Measurements from ENCODE around the gene GATB.

The GATB gene

DNA sequence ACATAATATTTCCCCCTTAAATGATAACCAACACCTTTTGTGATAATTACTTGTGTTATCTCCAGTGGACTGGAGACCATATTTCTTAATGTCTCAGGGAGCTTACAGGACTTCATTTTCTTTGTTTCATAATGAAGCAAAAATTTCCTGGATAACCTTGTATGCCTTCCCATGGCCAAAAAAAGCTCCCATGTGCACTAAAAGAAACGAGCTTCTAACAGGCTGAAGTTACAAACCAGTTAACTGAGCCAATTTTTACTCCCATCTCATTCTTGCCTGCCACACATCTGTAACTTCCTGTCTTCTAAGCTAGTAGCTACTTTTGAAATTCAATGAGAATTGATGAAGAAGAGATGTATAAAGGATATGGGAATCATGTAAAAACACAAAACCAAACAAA lies 32.8 kb downstream of the GATB start:
- DNase-seq: no peak

- peak; percentile 35 for DNase-seq
Measured at GRCh38 chr4:151727365-151727764, 33.4 kb downstream of the GATB start.

GRCh38 chr4:151725087-151725486 lies 35.7 kb downstream of the GATB start:
- no peak for DNase-seq

GRCh38 chr4:151721916-151722315 lies 38.9 kb downstream of the GATB start:
- no peak for DNase-seq

DNA sequence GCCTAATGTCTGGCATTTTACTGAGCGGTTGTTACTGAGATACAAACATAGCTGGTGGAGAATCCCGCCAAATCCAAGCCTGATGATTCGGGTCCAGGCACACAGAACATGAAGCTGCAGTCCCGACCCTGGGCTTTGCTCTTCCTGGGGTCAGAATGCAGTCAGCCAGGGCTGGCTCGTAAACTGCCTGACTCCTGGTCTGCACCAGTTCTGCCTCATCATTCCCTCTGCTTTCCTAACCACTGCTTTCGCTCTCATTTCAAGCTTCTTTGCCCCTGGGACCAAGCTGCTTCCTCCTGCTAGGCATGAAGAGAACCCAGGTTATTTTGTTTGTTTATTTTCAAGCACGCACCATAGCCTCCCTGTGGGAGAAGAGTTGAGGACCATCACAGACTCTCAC lies 39.3 kb downstream of the GATB start:
- no peak for DNase-seq

- DNase-seq: no peak
Measured at GRCh38 chr4:151719956-151720334, 40.9 kb downstream of the GATB start.

- no peak for DNase-seq
Measured at GRCh38 chr4:151718984-151719955, 41.5 kb downstream of the GATB start.

GRCh38 chr4:151717909-151718628 lies 42.7 kb downstream of the GATB start:
- no peak for DNase-seq

DNA sequence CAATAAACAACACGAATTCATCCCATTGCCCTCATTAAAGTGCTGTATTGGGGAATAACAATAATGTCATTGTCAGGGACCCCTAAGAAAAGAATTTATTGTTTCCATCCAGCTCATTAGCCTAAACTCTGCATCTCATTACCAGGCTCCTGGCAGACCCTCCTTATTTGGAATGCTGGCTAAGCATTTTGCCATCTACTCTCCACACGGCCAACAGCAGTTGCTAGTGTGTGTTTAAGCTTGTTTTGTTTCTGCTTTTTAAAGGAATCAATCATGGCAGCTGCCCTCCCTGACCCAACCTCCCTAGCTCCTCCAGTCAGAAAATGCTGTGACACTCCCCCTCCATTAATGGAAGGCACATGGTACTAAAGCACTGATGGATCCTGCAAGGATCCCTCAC lies 43.5 kb downstream of the GATB start:
- no peak for DNase-seq

- DNase-seq: no peak
Measured at GRCh38 chr4:151716324-151716723, 44.5 kb downstream of the GATB start.

DNA sequence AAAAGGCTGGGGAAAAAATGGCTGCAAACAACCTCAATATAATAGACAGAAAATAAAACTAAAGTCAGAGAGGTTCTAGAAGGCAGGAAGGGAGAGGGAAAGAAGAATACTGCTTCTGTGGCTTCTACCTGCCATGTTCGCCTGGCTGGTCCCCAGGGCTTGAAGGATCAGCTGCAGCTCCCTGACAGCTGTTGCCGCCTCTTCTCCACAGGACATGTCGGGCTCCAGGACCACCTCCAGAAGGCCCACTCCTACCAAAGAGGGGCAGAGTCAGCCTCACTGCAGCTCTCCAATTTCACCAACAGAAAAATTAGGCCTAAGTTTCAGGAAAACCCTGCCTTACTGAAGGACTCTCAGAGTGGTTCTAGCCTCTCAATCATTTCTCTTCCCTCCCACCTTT lies 44.9 kb downstream of the GATB start:
- no peak for DNase-seq

DNA sequence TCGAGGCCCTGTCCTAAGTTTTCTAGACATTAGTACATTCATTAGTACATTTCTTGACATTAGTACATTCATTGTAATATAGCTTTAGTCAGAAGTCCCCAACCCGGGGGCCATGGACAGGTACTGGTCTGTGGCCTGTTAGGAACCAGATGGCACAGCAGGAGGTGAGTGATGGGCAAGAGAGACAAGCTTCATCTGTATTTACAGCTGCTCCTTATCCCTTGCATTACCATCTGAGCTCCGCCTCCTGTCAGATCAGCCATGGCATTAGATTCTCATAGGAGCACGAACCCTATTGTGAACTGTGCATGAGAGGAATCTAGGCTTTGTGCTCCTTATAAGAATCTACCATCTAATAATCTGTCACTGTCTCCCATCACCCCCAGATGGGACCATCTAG lies 48.0 kb downstream of the GATB start:
- no peak for DNase-seq

DNA sequence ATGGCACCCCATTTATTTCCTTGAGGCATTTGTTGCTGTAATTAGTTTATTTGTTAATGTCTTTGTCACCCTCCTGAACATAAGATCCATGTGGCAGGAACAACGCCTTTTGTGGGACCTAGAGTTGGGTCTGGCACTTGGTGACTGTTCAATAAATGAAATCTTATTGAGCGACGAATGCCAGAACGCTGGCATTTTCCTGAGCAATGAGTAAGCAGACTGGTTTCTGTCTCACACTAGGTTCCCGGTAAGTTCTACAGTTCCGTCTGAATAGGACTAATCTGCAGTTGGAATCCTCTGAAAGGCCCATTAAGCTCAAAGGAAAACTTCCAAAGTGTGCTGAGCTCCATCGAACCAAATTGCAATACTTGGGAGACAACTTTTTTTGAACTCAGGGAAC lies 49.2 kb downstream of the GATB start:
- no peak for DNase-seq

DNA sequence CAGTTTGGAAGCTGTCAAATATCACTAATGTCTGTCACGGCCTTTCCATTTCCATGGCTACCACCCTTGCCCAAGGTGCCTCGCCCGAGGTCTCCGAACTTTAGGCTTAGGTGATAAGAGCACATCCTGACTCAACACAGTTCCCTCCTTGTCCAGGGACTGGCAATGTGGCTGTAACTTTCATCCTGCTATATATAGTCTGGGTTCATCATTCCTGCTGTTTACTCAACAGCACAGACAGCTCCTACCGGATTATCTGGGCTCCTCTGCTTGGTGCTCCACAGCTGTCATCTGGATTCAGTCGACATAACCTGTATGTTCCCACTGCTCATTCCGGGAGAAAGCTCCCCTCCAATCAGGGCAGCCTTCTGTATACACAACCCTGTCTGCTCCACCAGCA lies 51.2 kb downstream of the GATB start:
- no peak for DNase-seq

DNA sequence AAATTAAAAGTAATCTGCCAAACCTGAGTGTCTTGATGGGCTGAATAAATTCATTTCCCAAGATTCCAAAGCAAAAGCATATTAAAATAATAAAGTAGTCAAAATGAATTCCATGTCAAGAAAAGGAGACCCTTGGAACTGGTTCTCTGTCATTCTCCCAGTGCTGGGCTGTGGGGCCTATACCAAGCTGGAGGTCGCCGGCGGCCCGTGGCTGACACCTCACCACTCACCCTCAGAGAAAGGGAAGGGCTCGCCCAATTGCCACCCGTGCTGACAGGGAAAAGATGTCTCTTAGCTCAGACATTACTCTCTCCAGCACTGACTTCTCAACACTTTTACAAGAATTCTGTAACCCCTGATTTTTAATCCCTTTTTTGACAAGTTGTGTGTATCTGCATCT lies 51.7 kb downstream of the GATB start:
- DNase-seq: no peak

DNA sequence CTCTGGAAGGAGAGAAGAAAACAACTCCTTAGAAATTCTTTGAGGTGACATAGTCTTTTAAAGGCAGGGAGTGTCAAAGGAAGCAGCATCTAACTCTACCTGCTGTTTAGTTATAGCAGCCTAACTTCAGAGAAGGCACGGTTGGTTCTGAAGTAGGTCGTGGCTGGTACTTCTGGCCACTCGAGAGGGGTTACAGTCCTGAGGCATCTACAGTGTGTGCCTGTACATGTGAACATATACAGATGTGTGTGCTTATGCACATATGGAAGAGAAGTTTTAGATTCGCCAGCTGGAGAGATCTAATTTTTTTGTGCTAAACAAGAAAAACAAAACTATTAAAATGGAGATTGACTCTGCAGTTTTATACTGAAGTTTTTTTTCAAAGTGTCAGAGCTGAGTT lies 52.7 kb downstream of the GATB start:
- no peak for DNase-seq

DNA sequence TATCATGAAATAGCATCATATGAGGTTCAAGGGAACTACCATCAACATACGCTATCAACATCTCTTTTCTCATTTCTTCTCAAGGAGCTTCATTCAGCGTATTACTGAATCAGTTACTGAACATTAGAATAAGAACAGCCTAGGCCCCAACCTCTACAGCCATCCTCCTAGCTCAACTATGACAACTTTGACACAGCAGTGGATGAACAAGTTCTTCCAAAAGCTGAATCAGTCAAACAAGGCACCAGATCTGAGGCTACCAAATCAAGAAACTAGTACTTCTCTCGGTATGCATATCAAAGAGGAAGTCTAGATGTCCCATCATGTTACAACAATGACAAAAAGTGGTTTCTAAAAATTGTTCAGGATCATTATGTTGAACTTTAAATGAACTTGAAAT lies 57.4 kb downstream of the GATB start:
- no peak for DNase-seq

DNA sequence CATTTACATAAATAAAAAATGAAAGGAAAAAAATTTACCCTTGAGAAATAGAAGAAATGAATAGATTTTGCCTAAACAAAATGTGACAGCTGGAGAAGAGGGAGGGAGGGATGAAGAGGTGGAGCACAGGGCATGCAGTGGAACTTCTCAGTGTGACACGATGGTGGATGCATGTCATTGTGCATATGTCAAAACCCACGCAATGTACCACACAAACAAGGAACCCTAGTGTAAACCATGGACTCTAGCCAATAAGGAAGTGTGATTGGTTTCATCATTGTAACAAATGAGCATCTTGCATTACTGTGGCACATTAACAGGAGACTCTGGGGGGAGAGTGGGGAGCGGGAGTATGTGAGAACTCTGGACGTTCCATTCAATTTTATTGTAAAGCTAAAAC lies 58.6 kb downstream of the GATB start:
- DNase-seq: no peak

DNA sequence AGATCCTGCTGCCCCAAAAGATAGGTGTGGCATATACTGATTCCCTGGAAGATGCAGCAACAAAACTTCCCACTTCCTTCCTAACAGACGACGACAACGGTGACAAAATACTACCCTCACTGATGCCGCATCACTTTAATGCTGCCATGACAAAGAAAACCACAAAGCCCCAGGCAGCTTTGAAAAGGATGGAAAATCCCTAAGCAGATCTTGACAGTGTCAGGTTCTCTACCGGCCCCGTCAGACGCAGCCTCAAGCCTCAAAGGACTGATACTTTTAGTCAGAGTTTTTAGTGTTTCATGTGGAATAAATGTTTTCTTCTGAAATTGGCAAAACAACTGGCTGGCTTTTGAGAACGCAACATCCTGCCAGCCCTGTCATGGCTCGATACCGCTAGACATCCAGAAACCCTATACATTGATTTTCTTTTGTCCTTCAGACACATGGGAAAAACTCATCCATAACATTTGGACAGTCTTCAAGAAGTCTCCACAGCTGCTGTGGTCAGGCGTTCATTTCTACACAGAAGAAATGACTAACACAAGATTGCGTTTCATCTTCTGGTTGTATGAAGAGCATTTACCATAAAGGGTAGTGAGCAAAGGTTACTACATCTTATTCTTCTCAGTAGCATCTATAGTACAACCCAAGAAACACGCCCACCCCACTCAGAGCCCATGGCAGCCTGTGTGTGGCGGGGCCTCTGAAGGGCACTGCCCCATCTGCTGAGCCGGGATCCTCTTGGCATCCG lies 60.1 kb downstream of the GATB start:
- DNase-seq: no peak

- no peak for DNase-seq
Measured at GRCh38 chr4:151698213-151698612, 62.6 kb downstream of the GATB start.

- DNase-seq: no peak
Measured at GRCh38 chr4:151694961-151695720, 65.7 kb downstream of the GATB start.

DNA sequence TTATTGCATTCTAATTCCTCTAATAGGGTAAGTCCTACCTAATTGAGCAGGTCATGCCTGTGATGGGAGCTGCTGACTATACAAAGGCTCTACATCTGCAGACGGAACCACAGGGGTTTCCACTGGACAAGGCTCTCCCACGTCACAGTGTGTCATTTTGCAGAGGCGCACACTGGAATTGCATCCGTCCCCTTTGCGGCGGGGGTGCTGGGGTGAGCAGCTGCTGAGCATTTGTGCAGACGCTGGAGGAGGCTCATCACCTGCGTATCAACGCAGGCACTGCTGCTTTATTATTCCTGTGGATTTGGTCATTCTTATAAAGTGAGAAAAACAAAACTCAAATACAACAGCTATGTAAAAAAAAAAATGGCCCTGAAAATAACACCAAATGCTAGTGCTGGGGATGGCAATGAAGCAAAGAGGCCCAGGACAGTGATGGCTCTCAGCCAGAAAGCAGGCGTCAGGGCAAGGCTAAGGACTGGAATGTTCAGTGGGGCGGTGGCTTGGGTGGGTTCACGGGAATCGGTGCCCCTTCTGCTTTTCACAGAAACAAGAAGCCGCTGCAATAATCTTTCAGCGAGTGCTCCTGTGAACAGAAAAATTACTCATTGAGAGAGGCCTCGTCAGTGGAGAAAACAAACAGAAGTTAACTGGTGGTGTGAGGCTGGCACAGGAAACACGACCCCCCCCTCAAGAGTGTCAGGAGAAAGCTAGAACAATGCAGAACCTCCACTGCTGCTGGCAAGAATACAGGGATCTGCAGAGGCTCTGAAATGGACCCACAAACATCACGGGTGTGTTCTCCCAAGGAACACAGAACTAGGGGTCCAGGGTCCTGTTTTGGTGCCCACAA lies 67.8 kb downstream of the GATB start:
- no peak for DNase-seq

Measured in HCEC 1CT (cell line).